Measurements from ENCODE around the gene RCSD1.

DNA sequence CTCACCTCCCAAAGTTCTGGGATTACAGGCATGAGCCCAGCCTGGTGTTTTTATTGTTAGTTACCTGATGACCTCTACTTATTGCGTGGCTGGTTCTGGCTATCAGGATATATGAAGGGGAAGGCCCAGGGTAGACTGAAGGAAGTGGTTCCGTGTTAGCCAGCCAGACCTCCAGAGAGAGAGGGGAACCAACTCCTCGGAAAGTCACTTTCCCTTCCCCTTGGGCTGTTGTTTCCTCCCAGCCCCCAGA is 2.5 kb upstream of the RCSD1 start:
- TF ChIP-seq, protein P1, sequence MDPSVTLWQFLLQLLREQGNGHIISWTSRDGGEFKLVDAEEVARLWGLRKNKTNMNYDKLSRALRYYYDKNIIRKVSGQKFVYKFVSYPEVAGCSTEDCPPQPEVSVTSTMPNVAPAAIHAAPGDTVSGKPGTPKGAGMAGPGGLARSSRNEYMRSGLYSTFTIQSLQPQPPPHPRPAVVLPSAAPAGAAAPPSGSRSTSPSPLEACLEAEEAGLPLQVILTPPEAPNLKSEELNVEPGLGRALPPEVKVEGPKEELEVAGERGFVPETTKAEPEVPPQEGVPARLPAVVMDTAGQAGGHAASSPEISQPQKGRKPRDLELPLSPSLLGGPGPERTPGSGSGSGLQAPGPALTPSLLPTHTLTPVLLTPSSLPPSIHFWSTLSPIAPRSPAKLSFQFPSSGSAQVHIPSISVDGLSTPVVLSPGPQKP (IDR thresholded peaks at IDR 0.05; ENCODE audit: borderline replicate concordance, low read depth, low read length): no peak
- no peak for TF ChIP-seq POLR2A (IDR thresholded peaks at IDR 0.05; ENCODE audit: low read depth, low read length)
- TF ChIP-seq, protein P2, sequence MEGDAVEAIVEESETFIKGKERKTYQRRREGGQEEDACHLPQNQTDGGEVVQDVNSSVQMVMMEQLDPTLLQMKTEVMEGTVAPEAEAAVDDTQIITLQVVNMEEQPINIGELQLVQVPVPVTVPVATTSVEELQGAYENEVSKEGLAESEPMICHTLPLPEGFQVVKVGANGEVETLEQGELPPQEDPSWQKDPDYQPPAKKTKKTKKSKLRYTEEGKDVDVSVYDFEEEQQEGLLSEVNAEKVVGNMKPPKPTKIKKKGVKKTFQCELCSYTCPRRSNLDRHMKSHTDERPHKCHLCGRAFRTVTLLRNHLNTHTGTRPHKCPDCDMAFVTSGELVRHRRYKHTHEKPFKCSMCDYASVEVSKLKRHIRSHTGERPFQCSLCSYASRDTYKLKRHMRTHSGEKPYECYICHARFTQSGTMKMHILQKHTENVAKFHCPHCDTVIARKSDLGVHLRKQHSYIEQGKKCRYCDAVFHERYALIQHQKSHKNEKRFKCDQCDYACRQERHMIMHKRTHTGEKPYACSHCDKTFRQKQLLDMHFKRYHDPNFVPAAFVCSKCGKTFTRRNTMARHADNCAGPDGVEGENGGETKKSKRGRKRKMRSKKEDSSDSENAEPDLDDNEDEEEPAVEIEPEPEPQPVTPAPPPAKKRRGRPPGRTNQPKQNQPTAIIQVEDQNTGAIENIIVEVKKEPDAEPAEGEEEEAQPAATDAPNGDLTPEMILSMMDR (conservative IDR thresholded peaks at IDR 0.05; ENCODE audit: low read depth, low read length): no peak
- TF ChIP-seq RCOR1 (IDR thresholded peaks at IDR 0.05; ENCODE audit: insufficient replicate concordance, low read length): no peak
- no peak for TF ChIP-seq NFE2L2 (IDR thresholded peaks at IDR 0.05; ENCODE audit: low read depth, low read length)

Measured in IMR-90 (cell line).